Esophagus squamous epithelium (tissue), 5 donors: Measurements from ENCODE around the gene ZBTB46. TPM values are rescaled to one million over a fixed set of nuclear protein-coding genes. Genes with fewer than 3 reads are reported as not detected.
"Not testable (repeated sequence)": the region's sequence is repeated elsewhere in the genome, so short reads cannot be mapped to it uniquely, and the experiment has no call there.

Experiments used
- DNase-seq: peaks from one replicate; lab custom pipeline; 2025; lab: John Stamatoyannopoulos, UW
- H3K27ac ChIP-seq, 4 donors: fragments of 200-600 bp; sonication (generic); one replicate each; pipeline ENCODE4 v1.5.1; 2016 to 2019; ENCODE audit warnings: mild to moderate bottlenecking in 1 of 4
- H3K27me3 ChIP-seq, 4 donors: fragments of 200-600 bp; sonication (generic); 1 replicate in 3 of 4; 2 replicates in 1 of 4; pipeline versions ENCODE4 v1.5.1 to v1.6.0; 2017 to 2021; ENCODE audit warnings: antibody characterized with exemption in 1 of 4
- H3K36me3 ChIP-seq, 3 donors: fragments of 200-600 bp; sonication (generic); one replicate each; pipeline ENCODE4 v1.5.1; 2016 to 2019
- H3K4me1 ChIP-seq, 3 donors: fragments of 200-600 bp; sonication (generic); one replicate each; pipeline ENCODE4 v1.5.1; 2017 to 2019
- H3K4me3 ChIP-seq, 4 donors: fragments of 200-600 bp; sonication (generic); 1 replicate in 3 of 4; 2 replicates in 1 of 4; pipeline ENCODE4 v1.5.1; 2016 to 2019; ENCODE audit warnings: mild to moderate bottlenecking in 2 of 4, moderate library complexity in 1 of 4
- H3K9me3 ChIP-seq, 3 donors: fragments of 200-600 bp; sonication (generic); one replicate each; pipeline ENCODE4 v1.5.1; 2016 to 2019
- POLR2A ChIP-seq, 4 donors: fragments of 450-650 bp; IDR thresholded peaks; one replicate each; pipeline ENCODE4 v1.6.1; 2017; ENCODE audit warnings: antibody characterized with exemption in 4 of 4, mild to moderate bottlenecking in 4 of 4, moderate library complexity in 3 of 4
- WGBS, 2 donors: methylation state at CpG; one replicate each; pipeline ENCODE4 v1.1.5; 2018; 5-methylcytosine and 5-hydroxymethylcytosine counted together
- intact Hi-C: fragments of 100-400 bp; cut with DNase I; formaldehyde crosslinking; loops from one replicate; pipeline ENCODE4 v1.15.0; 2022
- total RNA-seq, 4 donors: library from RNA; depleted of rRNA; stranded (reverse); fragments of >200 nt; gene quantifications; one replicate each; pipeline ENCODE4 v1.1.0, GENCODE V29; 2016
- TF ChIP-seq, protein P1 (sequence below), 6 experiments: fragments of 450-650 bp in 4 of 6; fragments of 200-600 bp in 2 of 6; sonication (generic) in 2 of 6; IDR thresholded peaks; one replicate each; pipeline ENCODE4 v1.5.1; 2016 to 2019; ENCODE audit warnings: antibody characterized with exemption in 6 of 6, mild to moderate bottlenecking in 4 of 6, moderate library complexity in 4 of 6
- donor health status: DM: yes; HTN: yes; CAD: no.

The ZBTB46 gene, protein sequence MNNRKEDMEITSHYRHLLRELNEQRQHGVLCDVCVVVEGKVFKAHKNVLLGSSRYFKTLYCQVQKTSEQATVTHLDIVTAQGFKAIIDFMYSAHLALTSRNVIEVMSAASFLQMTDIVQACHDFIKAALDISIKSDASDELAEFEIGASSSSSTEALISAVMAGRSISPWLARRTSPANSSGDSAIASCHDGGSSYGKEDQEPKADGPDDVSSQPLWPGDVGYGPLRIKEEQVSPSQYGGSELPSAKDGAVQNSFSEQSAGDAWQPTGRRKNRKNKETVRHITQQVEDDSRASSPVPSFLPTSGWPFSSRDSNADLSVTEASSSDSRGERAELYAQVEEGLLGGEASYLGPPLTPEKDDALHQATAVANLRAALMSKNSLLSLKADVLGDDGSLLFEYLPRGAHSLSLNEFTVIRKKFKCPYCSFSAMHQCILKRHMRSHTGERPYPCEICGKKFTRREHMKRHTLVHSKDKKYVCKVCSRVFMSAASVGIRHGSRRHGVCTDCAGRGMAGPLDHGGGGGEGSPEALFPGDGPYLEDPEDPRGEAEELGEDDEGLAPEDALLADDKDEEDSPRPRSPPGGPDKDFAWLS
- 1 to 10 TPM in 3 of 4 donors, under 1 TPM in 1; 0.79 to 4.2 (median 2.0) TPM for total RNA-seq

DNA sequence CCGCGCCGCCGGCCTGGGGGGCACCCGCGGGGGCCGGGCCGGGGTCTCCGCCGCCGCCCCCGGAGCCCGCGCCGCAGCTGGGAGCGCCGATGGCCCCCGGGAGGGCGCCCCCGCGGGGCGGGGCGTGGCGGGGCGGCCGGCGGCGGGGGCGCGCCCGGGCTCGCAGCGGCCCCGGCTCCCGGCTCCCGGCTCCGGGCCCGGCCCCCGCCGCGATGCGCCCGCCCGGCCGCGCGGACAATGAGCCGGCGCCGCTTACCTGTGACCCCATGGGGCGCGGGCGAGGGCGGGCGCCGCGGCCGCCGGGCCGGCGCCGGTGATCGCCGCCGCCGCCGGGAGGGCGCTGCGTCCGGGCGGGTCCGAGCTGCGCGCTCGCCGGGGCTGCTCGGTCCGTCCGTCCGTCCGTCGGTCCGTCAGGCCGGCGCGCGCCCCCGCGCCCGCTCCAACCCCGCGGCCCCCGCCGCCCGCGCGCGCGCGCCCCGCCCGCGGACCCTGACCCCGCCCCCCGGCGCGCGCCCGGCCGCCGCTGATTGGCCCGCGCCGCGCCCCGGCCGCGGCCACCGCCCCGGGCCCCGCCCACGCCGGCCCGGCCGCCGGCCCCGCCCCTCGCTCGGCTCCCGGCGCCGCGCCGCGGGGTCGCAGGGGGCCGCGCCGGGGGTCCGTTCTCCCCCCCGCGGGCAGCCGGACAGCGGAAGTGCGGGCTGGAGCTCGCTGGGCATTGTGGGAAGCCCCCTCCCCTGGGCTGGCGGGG is at the start of gene ZBTB46:
ZBTB46 (minus strand) TSS at position 424 of the 748 bp plus-strand sequence. CDS start 40,507 bp downstream, outside the sequence.
- no peak for DNase-seq
- H3K4me3 ChIP-seq, result peak within 1 kb of the TSS; percentile 48 to 84 (median 60)
- no peaks in the 10 kb centered on the region for H3K9me3 ChIP-seq
- H3K4me1 ChIP-seq, result peaks cover 27 to 68% (median 27%) of the 10 kb centered on the region in 3 donors
- TF ChIP-seq, protein P1, sequence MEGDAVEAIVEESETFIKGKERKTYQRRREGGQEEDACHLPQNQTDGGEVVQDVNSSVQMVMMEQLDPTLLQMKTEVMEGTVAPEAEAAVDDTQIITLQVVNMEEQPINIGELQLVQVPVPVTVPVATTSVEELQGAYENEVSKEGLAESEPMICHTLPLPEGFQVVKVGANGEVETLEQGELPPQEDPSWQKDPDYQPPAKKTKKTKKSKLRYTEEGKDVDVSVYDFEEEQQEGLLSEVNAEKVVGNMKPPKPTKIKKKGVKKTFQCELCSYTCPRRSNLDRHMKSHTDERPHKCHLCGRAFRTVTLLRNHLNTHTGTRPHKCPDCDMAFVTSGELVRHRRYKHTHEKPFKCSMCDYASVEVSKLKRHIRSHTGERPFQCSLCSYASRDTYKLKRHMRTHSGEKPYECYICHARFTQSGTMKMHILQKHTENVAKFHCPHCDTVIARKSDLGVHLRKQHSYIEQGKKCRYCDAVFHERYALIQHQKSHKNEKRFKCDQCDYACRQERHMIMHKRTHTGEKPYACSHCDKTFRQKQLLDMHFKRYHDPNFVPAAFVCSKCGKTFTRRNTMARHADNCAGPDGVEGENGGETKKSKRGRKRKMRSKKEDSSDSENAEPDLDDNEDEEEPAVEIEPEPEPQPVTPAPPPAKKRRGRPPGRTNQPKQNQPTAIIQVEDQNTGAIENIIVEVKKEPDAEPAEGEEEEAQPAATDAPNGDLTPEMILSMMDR (IDR thresholded peaks at IDR 0.05), result no peak
- no peak for TF ChIP-seq POLR2A (IDR thresholded peaks at IDR 0.05)
- H3K27me3 ChIP-seq, result peaks cover 0 to 69% (median 0%) of the 10 kb centered on the region in 4 donors
- intact Hi-C loops, result no loop called here
- H3K27ac ChIP-seq, result peak within 1 kb of the TSS; percentile 49 to 83 (median 72)
- no CpG with 5 or more reads among the region's 147 CpGs for WGBS, 2 donors
- H3K36me3 ChIP-seq, result no peaks in the 10 kb centered on the region

DNA sequence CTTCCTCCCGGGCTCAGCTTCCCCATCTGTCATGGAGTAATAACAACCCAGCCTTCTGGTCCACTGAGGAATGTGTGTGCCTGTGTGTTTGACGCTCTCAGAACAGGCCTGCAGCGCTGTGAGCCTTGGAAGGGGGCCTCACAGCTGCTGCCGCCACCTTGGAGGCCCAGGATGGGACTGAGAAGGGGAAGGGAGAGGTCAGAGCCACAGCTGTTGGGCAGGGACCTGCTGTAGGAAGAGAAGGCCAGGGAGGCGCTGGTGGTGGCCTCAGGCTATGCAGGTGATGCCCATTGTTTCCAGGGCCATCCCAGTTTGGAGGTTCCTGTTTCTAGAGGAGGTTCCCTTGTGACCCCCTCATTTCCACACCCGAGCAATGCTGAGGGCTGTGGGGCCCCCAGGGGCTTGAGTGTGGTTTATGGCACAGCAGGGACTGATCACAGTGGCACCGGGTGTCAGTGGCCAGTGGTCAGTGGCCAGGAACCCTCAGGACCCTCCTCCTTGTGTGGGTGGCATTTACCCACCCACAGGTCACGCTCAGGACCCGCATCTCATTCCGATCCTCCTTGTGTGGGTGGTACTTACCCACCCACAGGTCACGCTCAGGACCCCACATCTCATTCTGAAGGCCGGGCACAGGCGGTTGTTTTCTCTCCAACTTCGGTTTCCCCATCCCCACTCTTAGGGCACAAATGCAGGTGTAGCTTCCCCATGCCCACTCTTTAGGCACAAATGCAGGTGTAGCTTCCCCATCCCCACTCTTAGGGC is 48.0 kb upstream of the ZBTB46 start:
- TF ChIP-seq POLR2A (IDR thresholded peaks at IDR 0.05), result no peak
- TF ChIP-seq, protein P1 (IDR thresholded peaks at IDR 0.05), result no peak
- no peak overlapping the region for H3K4me3 ChIP-seq
- no peak overlapping the region for H3K27ac ChIP-seq
- intact Hi-C loops, result no loop called here
- WGBS, 2 donors, result 90 to 95% methylated on average over 8 to 13 of the region's 14 CpGs
- H3K36me3 ChIP-seq, result peaks cover 38 to 94% (median 62%) of the 10 kb centered on the region in 3 donors
- peaks cover 0 to 9% (median 0%) of the 10 kb centered on the region in 3 donors for H3K4me1 ChIP-seq
- H3K9me3 ChIP-seq, result no peaks in the 10 kb centered on the region
- DNase-seq, result no peak
- no peaks in the 10 kb centered on the region for H3K27me3 ChIP-seq

DNA sequence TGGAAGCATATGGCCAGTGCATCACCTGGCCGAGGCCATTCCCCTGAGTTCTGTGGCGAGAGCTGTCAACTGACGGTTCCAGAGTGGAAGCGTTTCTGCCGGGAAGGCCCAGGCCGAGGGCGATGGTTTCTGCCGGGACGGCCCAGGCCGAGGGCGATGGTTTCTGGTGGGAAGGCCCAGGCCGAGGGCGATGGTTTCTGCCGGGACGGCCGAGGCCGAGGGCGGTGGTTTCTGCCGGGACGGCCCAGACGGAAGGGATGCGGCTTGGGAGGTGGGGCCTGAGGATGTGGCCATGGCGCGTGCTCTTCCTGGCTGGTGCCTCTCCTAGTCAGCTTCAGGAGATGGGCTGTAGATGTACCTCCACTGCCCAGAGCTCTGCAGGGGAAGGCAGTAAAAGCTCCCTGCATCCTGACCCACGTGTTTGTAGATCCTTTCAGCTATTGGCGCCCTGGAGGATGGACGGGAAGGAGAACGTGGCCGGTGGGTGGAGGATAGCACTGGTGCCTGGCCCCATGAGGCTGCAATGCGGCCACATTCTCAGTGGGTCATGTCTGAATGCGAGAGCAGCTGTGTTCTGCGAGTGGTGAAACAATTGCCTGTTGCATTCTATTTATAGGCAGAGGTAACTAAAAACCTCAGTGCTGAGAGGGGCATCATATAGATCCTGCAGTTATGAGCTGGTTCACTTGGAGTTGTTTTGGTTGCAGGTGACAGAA is 46.8 kb upstream of the ZBTB46 start:
- no peak overlapping the region for H3K27ac ChIP-seq
- TF ChIP-seq, protein P1 (IDR thresholded peaks at IDR 0.05), result no peak
- TF ChIP-seq POLR2A (IDR thresholded peaks at IDR 0.05), result no peak
- H3K9me3 ChIP-seq, result no peaks in the 10 kb centered on the region
- H3K4me3 ChIP-seq, result no peak overlapping the region
- DNase-seq, result no peak
- H3K36me3 ChIP-seq, result peaks cover 40 to 94% (median 60%) of the 10 kb centered on the region in 3 donors
- peaks cover 0 to 17% (median 7%) of the 10 kb centered on the region in 3 donors for H3K4me1 ChIP-seq
- WGBS, 2 donors, result 91 to 100% methylated on average over 11 to 18 of the region's 32 CpGs
- no peaks in the 10 kb centered on the region for H3K27me3 ChIP-seq
- intact Hi-C loops, result no loop called here

DNA sequence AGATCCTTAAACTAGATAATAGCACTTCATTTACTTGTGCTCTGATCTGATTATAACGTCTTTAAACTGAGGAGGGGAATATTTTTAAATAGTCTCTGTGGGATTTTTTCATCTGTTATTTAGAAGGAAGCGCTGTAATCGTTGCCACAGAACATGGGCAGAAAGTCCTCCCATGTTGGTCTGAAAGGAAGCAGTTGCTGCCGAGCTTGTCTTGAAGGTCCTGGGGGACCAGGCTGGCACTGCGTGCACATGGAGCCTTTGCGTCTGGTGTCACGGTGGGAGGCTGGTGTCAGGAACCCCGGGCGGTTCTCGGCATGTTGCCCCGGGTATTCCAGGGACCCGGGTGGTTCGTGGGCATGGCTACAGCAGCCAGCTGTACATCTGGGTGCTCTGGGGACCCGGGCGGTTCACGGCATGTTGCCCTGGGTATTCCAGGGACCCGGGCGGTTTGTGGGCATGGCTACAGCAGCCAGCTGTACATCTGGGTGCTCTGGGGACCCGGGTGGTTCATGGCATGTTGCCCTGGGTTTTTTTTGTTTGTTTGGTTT is 45.5 kb upstream of the ZBTB46 start:
- Histone ChIP-seq H3K4me3 (no peak overlapping the region), H3K9me3 (no peaks in the 10 kb centered on the region), H3K27me3 (no peaks in the 10 kb centered on the region), H3K27ac (no peak overlapping the region), H3K36me3 (peaks cover 41 to 94% (median 67%) of the 10 kb centered on the region in 3 donors), H3K4me1 (peaks cover 0 to 18% (median 8%) of the 10 kb centered on the region in 3 donors)
- no peak for DNase-seq
- 86 to 95% methylated on average over 4 to 7 of the region's 19 CpGs for WGBS, 2 donors
- no peak for TF ChIP-seq POLR2A (IDR thresholded peaks at IDR 0.05)
- TF ChIP-seq, protein P1 (IDR thresholded peaks at IDR 0.05), result no peak
- intact Hi-C loops, result no loop called here

DNA sequence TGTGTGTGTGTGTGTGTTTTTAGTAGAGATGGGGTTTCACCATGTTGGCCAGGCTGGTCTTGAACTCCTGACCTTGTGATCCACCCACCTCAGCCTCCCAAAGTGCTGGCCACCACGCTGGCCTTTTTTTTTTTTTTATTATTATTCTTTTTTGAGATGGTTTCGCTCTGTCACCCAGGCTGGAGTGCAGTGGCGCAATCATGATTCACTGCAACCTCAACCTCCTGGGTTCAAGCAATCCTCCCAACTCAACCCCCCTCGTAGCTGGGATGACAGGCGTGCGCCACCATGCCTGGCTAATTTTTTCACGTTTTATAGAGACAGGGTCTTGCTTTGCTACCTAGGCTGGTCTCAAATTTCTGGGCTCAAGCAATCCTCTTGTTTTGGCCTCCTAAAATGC is 43.2 kb upstream of the ZBTB46 start:
- Histone ChIP-seq H3K36me3 (peaks cover 41 to 100% (median 67%) of the 10 kb centered on the region in 3 donors), H3K4me1 (peaks cover 0 to 18% (median 8%) of the 10 kb centered on the region in 3 donors), H3K27ac (peak overlapping the region in 2 of 4 donors; percentile 60 to 79)
- H3K9me3 ChIP-seq, intact Hi-C loops, H3K27me3 ChIP-seq, H3K4me3 ChIP-seq, DNase-seq: not testable (repeated sequence)
- WGBS, 2 donors, result 61 to 83% methylated on average over 7 of the region's 7 CpGs
